ENCODE measurements around the gene MAPK8IP1.
"Not testable (repeated sequence)": the region's sequence is repeated elsewhere in the genome, so short reads cannot be mapped to it uniquely, and the experiment has no call there.

MAPK8IP1 gene

DNA sequence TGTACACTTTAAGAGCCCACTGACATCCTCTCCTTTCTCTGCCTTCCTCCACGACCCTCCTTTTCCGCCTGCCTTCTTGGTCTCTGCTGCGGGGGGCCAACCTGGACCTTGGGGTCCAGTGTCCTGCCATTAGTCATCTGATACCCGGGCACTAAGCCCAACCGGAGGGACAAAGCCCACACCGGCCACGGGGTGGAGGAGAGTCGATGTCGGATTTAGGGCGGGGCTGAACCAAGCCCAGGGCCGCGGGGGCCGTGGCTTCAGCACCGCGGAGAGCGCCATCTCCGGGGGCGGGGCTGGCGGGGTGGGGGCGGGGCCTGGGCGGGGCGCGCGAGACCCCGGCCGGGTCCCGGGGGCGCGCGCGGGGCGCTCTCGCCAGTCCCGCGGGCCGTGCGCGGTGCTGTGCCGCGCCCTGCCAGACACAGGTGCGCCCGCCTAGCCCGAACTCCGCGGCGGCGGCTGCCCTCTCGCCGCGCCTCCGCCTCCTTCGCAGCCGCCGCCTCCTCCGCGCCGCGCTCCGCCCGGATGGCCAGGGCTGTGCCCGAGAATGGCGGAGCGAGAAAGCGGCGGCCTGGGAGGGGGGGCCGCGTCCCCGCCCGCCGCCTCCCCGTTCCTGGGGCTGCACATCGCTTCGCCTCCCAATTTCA is at the start of gene MAPK8IP1:
TSS of gene MAPK8IP1 (plus strand) at position 378 of the 647 bp plus-strand sequence. CDS start at position 548, 170 bp downstream.
- no peak within 1 kb of the TSS; the same call in 1 of the 2 replicates for H3K9ac ChIP-seq (ENCODE audit: low read depth, low read length)
- peak within 1 kb of the TSS; percentile 78 for H3K4me3 ChIP-seq (ENCODE audit: low read depth, low read length)
- peaks cover 4% of the 10 kb centered on the region; the same call in 1 of the 2 replicates for H3K27me3 ChIP-seq (ENCODE audit: control insufficient read depth, insufficient read depth, low read length)
- H3K4me1 ChIP-seq (ENCODE audit: control insufficient read depth, insufficient read depth, low read length), result peaks cover 7% of the 10 kb centered on the region
- H3K9me3 ChIP-seq (ENCODE audit: control insufficient read depth, insufficient read depth, low read length), result no peaks in the 10 kb centered on the region
- peaks cover 12% of the 10 kb centered on the region; the same call in 1 of the 2 replicates for H3K36me3 ChIP-seq (ENCODE audit: control insufficient read depth, insufficient read depth, low read length)
- H3K27ac ChIP-seq (ENCODE audit: low read depth, low read length), result no peak within 1 kb of the TSS

DNA sequence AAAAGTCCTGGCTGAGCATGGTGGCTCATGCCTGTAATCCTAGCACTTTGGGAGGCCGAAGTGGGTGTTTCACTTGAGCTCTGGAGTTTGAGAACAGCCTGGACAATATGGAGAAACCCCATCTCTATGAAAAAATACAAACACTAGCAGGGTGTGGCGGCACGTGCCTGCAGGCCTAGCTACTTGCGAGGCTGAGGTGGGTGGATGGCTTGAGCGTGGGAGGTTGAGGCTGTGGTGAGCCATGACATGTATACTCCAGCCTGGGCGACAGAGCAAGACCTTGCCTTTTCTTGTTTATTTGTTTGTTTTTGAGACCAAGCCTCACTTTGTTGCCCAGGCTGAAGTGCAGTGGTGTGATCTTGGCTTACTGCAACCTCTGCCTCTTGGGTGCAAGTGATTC is 46.2 kb upstream of the MAPK8IP1 start:
- H3K9me3 ChIP-seq (ENCODE audit: control insufficient read depth, insufficient read depth, low read length), result no peaks in the 10 kb centered on the region
- no peaks in the 10 kb centered on the region for H3K4me1 ChIP-seq (ENCODE audit: control insufficient read depth, insufficient read depth, low read length)
- H3K27me3 ChIP-seq (ENCODE audit: control insufficient read depth, insufficient read depth, low read length), result no peaks in the 10 kb centered on the region
- H3K27ac ChIP-seq (ENCODE audit: low read depth, low read length), result no peak overlapping the region
- no peak overlapping the region for H3K4me3 ChIP-seq (ENCODE audit: low read depth, low read length)
- no peaks in the 10 kb centered on the region for H3K36me3 ChIP-seq (ENCODE audit: control insufficient read depth, insufficient read depth, low read length)
- no peak overlapping the region for H3K9ac ChIP-seq (ENCODE audit: low read depth, low read length)

GRCh38 chr11:45840251-45840650 is 45.2 kb upstream of the MAPK8IP1 start:
- not testable (repeated sequence) for H3K9ac ChIP-seq (ENCODE audit: low read depth, low read length); H3K36me3 ChIP-seq (ENCODE audit: control insufficient read depth, insufficient read depth, low read length); H3K4me3 ChIP-seq (ENCODE audit: low read depth, low read length); H3K4me1 ChIP-seq (ENCODE audit: control insufficient read depth, insufficient read depth, low read length); H3K27me3 ChIP-seq (ENCODE audit: control insufficient read depth, insufficient read depth, low read length); H3K27ac ChIP-seq (ENCODE audit: low read depth, low read length); H3K9me3 ChIP-seq (ENCODE audit: control insufficient read depth, insufficient read depth, low read length)

DNA sequence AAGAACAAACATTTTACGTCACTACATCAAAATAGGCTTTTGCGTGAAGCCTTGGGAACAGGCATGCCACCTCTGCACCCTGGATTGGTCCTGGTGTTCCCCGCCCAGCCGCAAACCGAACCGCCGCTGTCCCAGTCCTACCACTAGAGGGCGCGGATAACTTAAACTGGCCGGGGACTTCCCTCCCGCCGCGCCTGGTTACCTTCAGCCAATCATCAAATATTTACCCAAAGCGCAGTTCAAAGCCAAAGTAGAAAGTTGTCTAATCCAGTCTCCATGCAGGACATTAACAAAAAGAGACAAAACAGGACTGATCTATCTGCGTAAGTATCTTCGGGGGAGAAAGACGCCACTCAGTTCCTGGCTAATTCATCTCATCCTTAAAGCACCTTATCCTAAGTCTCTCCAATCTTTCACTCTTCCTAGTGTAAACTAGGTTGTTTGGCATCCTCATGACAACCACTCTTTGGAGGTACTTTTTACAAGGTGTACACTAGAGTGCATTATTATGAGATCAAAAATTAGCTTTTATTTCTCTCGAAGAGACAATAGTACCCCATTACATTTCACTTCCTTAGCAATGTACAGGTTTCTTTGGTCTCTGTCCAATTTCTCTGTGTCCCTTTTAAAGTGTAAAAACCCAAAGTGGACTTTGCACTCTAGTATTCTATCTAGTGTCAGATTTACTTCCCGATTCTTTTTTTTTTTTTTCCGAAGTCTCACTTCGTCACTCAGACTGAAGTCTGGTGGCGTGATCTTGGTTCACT is 42.1 kb upstream of the MAPK8IP1 start:
- Histone ChIP-seq H3K4me1 (ENCODE audit: control insufficient read depth, insufficient read depth, low read length) (peaks cover 2% of the 10 kb centered on the region), H3K4me3 (ENCODE audit: low read depth, low read length) (no peak overlapping the region), H3K27me3 (ENCODE audit: control insufficient read depth, insufficient read depth, low read length) (peaks cover 21% of the 10 kb centered on the region), H3K36me3 (ENCODE audit: control insufficient read depth, insufficient read depth, low read length) (no peaks in the 10 kb centered on the region), H3K9me3 (ENCODE audit: control insufficient read depth, insufficient read depth, low read length) (no peaks in the 10 kb centered on the region), H3K9ac (ENCODE audit: low read depth, low read length) (no peak overlapping the region), H3K27ac (ENCODE audit: low read depth, low read length) (no peak overlapping the region)

DNA sequence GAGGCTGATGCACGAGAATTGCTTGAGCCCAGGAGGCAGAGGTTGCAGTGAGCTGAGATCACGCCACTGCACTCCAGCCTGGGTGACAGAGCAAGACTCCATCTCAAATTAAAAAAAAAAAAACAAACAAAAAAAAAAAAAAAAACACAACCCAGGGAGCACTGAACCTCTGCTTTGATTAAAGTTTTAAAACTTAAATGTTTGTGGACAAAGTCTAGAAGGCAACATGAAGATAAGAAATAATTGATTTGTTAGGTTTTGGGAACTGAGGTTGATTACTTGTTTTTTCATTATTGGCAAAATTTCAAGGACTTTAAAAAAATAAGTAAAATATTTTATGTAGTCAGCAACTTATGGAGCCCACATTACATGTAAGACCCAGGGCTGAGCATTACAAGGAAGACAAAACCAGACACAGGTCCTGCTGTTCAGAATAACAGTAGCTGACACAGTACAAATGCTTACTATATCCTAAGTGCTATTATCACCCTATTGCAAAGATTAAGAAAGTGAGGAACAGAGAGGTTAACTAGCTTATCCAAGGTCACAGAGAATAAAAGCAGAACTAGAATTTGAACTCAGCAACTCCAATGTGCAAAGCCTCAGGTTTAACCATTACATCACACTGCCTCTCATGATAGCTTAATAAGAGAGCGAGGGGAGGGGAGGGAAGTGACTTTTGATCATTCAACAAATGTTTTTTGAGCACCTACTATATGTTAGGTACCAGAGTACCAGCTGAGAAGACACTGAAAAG is 40.5 kb upstream of the MAPK8IP1 start:
- peaks cover 21% of the 10 kb centered on the region for H3K27me3 ChIP-seq (ENCODE audit: control insufficient read depth, insufficient read depth, low read length)
- H3K27ac ChIP-seq (ENCODE audit: low read depth, low read length), result no peak overlapping the region
- peaks cover 7% of the 10 kb centered on the region for H3K4me1 ChIP-seq (ENCODE audit: control insufficient read depth, insufficient read depth, low read length)

GRCh38 chr11:45846174-45846675 is 39.2 kb upstream of the MAPK8IP1 start:
- Histone ChIP-seq H3K27ac (ENCODE audit: low read depth, low read length) (no peak overlapping the region), H3K27me3 (ENCODE audit: control insufficient read depth, insufficient read depth, low read length) (peaks cover 21% of the 10 kb centered on the region), H3K4me1 (ENCODE audit: control insufficient read depth, insufficient read depth, low read length) (peaks cover 7% of the 10 kb centered on the region), H3K9me3 (ENCODE audit: control insufficient read depth, insufficient read depth, low read length) (no peaks in the 10 kb centered on the region), H3K9ac (ENCODE audit: low read depth, low read length) (no peak overlapping the region), H3K4me3 (ENCODE audit: low read depth, low read length) (no peak overlapping the region), H3K36me3 (ENCODE audit: control insufficient read depth, insufficient read depth, low read length) (no peaks in the 10 kb centered on the region)

More for the DNA sequence above, 40.5 kb upstream of the MAPK8IP1 start:
- Histone ChIP-seq H3K36me3 (ENCODE audit: control insufficient read depth, insufficient read depth, low read length) (no peaks in the 10 kb centered on the region), H3K4me3 (ENCODE audit: low read depth, low read length) (no peak overlapping the region), H3K9ac (ENCODE audit: low read depth, low read length) (no peak overlapping the region), H3K9me3 (ENCODE audit: control insufficient read depth, insufficient read depth, low read length) (no peaks in the 10 kb centered on the region)

DNA sequence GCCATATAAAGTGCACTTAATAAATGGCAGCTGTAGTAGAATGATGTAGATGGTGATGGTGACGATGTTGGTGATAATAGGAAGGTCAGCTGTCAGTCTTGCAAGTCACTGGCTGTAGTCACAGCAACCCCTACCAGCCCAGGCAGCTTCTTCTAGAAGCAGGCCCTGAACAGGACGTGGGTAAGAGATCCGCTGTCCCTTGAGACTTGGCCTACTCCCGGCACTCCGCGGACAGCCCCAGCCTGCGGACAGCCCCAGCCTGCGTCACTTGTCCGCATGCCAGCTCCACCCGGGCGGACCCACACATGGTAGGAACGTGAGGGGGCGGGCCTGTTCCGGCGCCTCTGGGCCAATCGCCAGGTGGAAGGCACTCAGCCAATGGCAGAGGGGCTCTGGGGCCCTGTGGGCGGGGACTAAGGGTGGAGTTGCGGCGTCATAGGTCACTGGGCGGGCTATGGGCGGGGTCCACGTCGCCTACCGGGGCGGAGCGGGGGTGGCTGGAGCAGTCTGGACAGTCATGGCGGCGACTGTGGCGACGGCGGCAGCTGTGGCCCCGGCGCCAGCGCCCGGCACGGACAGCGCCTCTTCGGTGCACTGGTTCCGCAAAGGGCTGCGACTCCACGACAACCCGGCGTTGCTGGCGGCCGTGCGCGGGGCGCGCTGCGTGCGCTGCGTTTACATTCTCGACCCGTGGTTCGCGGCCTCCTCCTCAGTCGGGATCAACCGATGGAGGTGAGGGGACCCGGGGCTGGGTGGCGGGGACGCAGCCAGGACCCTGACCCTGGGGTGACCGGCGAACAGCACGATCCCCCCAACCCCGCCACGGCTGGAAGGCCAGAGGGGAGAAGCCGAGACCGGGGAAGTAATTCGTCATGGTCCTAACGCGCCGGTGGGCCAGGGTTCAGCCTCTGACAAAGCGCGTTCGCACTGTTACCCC is 38.2 kb upstream of the MAPK8IP1 start, which contains the start of gene CRY2:
TSS of gene CRY2 (plus strand) at position 502 of the 937 bp plus-strand sequence. CDS start at position 518, 16 bp downstream.
- H3K27ac ChIP-seq (ENCODE audit: low read depth, low read length), result peak within 1 kb of the TSS; percentile 68
- H3K36me3 ChIP-seq (ENCODE audit: control insufficient read depth, insufficient read depth, low read length), result no peaks in the 10 kb centered on the region
- H3K27me3 ChIP-seq (ENCODE audit: control insufficient read depth, insufficient read depth, low read length), result peaks cover 21% of the 10 kb centered on the region
- peak within 1 kb of the TSS; percentile 97 for H3K4me3 ChIP-seq (ENCODE audit: low read depth, low read length)
- H3K4me1 ChIP-seq (ENCODE audit: control insufficient read depth, insufficient read depth, low read length), result peaks cover 13% of the 10 kb centered on the region
- peak within 1 kb of the TSS; percentile 72 for H3K9ac ChIP-seq (ENCODE audit: low read depth, low read length)
- no peaks in the 10 kb centered on the region for H3K9me3 ChIP-seq (ENCODE audit: control insufficient read depth, insufficient read depth, low read length)

DNA sequence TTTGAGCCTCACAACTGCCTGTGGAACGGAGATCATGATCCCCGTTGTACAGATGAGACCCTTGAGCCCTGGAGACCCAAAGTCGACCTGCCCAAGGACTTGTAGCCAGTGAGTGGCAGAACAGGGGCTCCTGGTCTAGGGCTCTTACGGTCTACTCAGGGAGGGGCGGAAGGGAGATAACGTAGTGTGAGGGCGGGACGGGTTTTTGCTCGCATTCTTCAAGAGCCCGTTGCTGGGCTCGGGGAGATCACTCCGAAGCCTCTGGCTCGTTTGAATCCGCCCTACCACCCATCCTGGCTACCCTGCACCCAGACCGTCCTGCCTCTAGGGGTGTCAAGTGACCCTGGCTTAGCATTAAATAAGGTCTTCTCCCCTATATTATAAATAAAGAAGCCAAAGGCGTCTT is 37.5 kb upstream of the MAPK8IP1 start:
- Histone ChIP-seq H3K4me1 (ENCODE audit: control insufficient read depth, insufficient read depth, low read length) (peaks cover 20% of the 10 kb centered on the region), H3K36me3 (ENCODE audit: control insufficient read depth, insufficient read depth, low read length) (no peaks in the 10 kb centered on the region), H3K27ac (ENCODE audit: low read depth, low read length) (peak overlapping the region; percentile 68), H3K9ac (ENCODE audit: low read depth, low read length) (peak overlapping the region; percentile 72), H3K4me3 (ENCODE audit: low read depth, low read length) (peak overlapping the region; percentile 97), H3K9me3 (ENCODE audit: control insufficient read depth, insufficient read depth, low read length) (no peaks in the 10 kb centered on the region), H3K27me3 (ENCODE audit: control insufficient read depth, insufficient read depth, low read length) (peaks cover 21% of the 10 kb centered on the region)

GRCh38 chr11:45848654-45849081 is 36.8 kb upstream of the MAPK8IP1 start:
- no peak overlapping the region for H3K9ac ChIP-seq (ENCODE audit: low read depth, low read length)
- H3K4me3 ChIP-seq (ENCODE audit: low read depth, low read length), result peak overlapping the region; percentile 97; the same call in 1 of the 2 replicates

GRCh38 chr11:45850446-45850845 is 35.0 kb upstream of the MAPK8IP1 start:
- H3K9me3 ChIP-seq (ENCODE audit: control insufficient read depth, insufficient read depth, low read length), result no peaks in the 10 kb centered on the region

More at GRCh38 chr11:45848654-45849081, 36.8 kb upstream of the MAPK8IP1 start:
- Histone ChIP-seq H3K27me3 (ENCODE audit: control insufficient read depth, insufficient read depth, low read length) (peaks cover 21% of the 10 kb centered on the region), H3K36me3 (ENCODE audit: control insufficient read depth, insufficient read depth, low read length) (no peaks in the 10 kb centered on the region), H3K9me3 (ENCODE audit: control insufficient read depth, insufficient read depth, low read length) (no peaks in the 10 kb centered on the region), H3K27ac (ENCODE audit: low read depth, low read length) (no peak overlapping the region), H3K4me1 (ENCODE audit: control insufficient read depth, insufficient read depth, low read length) (peaks cover 28% of the 10 kb centered on the region)

More at GRCh38 chr11:45850446-45850845, 35.0 kb upstream of the MAPK8IP1 start:
- H3K27ac ChIP-seq (ENCODE audit: low read depth, low read length), result no peak overlapping the region
- H3K27me3 ChIP-seq (ENCODE audit: control insufficient read depth, insufficient read depth, low read length), result peaks cover 15% of the 10 kb centered on the region
- no peak overlapping the region for H3K4me3 ChIP-seq (ENCODE audit: low read depth, low read length)
- H3K9ac ChIP-seq (ENCODE audit: low read depth, low read length), result no peak overlapping the region
- no peaks in the 10 kb centered on the region for H3K36me3 ChIP-seq (ENCODE audit: control insufficient read depth, insufficient read depth, low read length)
- H3K4me1 ChIP-seq (ENCODE audit: control insufficient read depth, insufficient read depth, low read length), result peaks cover 43% of the 10 kb centered on the region

Data from HUES48 (cell line).